Measurements from ENCODE around the gene CDCA3. TPM values are rescaled to one million over a fixed set of nuclear protein-coding genes. Genes with fewer than 3 reads are reported as not detected.

The CDCA3 gene
- 29.4 and 36.4 TPM in 2 replicates for total RNA-seq

GRCh38 chr12:6851153-6851920 is at the start of gene CDCA3:
Gene CDCA3, minus strand, starts transcription at chr12:6851286. Its CDS starts 334 bp downstream, at chr12:6850952.

GRCh38 chr12:6873094-6874014 is 22.3 kb upstream of the CDCA3 start, which contains the start of gene SPSB2:
Gene SPSB2, minus strand, starts transcription at chr12:6873303. Its CDS starts 402 bp downstream, at chr12:6872901.

GRCh38 chr12:6867413-6868210 is 16.5 kb upstream of the CDCA3 start, which contains the start of gene TPI1:
Gene TPI1, plus strand, starts transcription at chr12:6867531. Its CDS starts 36 bp downstream, at chr12:6867567.

GRCh38 chr12:6851921-6852650 is 1.0 kb upstream of the CDCA3 start, which contains the start of gene USP5:
Gene USP5, plus strand, starts transcription at chr12:6852150. Its CDS starts 30 bp downstream, at chr12:6852180.

DNA sequence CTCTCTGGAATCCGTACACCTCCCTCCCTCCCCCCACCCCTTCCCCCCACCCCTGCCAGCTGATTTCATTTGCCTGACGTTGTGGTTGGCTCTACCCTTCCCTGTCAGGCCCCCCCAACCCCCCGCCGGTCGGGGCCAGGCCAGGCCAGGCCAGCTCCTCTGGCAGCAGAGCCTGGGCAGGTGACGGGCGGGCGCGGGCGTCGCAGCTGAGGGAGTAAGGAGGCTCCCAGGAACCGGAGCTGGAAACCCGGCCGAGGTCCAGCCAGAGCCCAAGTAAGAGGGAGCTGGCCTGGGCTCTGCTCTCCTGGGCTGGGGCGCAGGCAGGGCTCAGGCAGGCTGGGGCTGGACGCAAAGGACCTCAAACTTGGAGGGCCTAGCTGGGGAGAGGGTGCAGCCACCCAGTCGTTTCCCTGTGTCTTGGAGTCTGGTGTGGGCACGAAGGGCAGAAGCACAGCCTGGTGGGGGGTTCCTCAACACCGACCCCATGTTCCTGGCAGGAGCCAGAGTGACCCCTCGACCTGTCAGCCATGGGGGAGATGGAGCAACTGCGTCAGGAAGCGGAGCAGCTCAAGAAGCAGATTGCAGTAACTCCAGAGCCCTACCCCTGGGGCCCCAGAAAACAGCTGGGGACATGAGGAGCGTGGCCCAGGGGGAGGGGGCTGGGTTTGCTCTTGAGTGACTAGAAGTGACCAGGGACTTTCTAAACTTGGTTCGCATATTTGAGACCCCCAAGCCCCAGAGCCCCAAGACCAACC is 10.1 kb downstream of the CDCA3 start, which contains the start of gene GNB3:
Gene GNB3 (plus strand): TSS at position 165 of the 755 bp plus-strand sequence. CDS start 363 bp downstream, at position 528.

GRCh38 chr12:6827982-6828780 is 22.9 kb downstream of the CDCA3 start, which contains the start of gene P3H3:
Gene P3H3, plus strand, starts transcription at chr12:6828407. Its CDS starts 34 bp downstream, at chr12:6828441.

GRCh38 chr12:6821591-6822425 is 29.3 kb downstream of the CDCA3 start, which contains the start of gene GPR162:
Gene GPR162, plus strand, starts transcription at chr12:6821821. Its CDS starts 2,078 bp downstream, at chr12:6823899.

Other genes starting within 250 kb of the CDCA3 start
- 165 and 208 TPM in 2 replicates for gene CHD4, start 243.9 kb downstream of the CDCA3 start, total RNA-seq
- not detected in 2 replicates for gene LPAR5, start 215.3 kb downstream of the CDCA3 start, total RNA-seq
- gene ACRBP, start 203.9 kb downstream of the CDCA3 start, total RNA-seq: 0.78 and 1.1 TPM in 2 replicates
- 13.5 and 21.7 TPM in 2 replicates for gene ING4, start 188.2 kb downstream of the CDCA3 start, total RNA-seq
- 16.9 and 17.8 TPM in 2 replicates for gene ZNF384, start 161.9 kb downstream of the CDCA3 start, total RNA-seq
- under 0.01 TPM in 1 of 2 replicates, not detected in the other for gene PIANP, start 150.5 kb downstream of the CDCA3 start, total RNA-seq
- gene COPS7A, start 127.2 kb downstream of the CDCA3 start, total RNA-seq: 97.4 TPM in 2 replicates
- gene MLF2, start 98.1 kb downstream of the CDCA3 start, total RNA-seq: 133 and 141 TPM in 2 replicates
- 62.9 and 72.0 TPM in 2 replicates for gene PTMS, start 84.9 kb downstream of the CDCA3 start, total RNA-seq
- gene LAG3, start 78.8 kb downstream of the CDCA3 start, total RNA-seq: not detected in 2 replicates
- under 0.01 and 0.73 TPM in 2 replicates for gene CD4, start 61.8 kb downstream of the CDCA3 start, total RNA-seq
- 0.73 and 1.2 TPM in 2 replicates for gene GPR162, start 29.5 kb downstream of the CDCA3 start, total RNA-seq
- gene P3H3, start 22.9 kb downstream of the CDCA3 start, total RNA-seq: 44.1 and 49.3 TPM in 2 replicates
- 1.1 and 2.2 TPM in 2 replicates for gene GNB3, start 10.4 kb downstream of the CDCA3 start, total RNA-seq
- 86.7 and 96.4 TPM in 2 replicates for gene USP5, start 864 bp upstream of the CDCA3 start, total RNA-seq
- gene TPI1, start 16.2 kb upstream of the CDCA3 start, total RNA-seq: 941 and 1,349 TPM in 2 replicates
- 4.0 and 4.9 TPM in 2 replicates for gene SPSB2, start 22.0 kb upstream of the CDCA3 start, total RNA-seq
- gene LRRC23, start 53.5 kb upstream of the CDCA3 start, total RNA-seq: 5.1 TPM in 2 replicates
- gene ENO2, start 63.3 kb upstream of the CDCA3 start, total RNA-seq: 6.6 and 9.0 TPM in 2 replicates
- gene ATN1, start 76.7 kb upstream of the CDCA3 start, total RNA-seq: 10.3 and 11.7 TPM in 2 replicates
- not detected in 2 replicates for gene RNU7-1, start 92.5 kb upstream of the CDCA3 start, total RNA-seq
- gene C12orf57, start 92.7 kb upstream of the CDCA3 start, total RNA-seq: 37.7 and 63.9 TPM in 2 replicates
- not detected in 2 replicates for gene PTPN6, start 100.1 kb upstream of the CDCA3 start, total RNA-seq
- gene PHB2, start 119.4 kb upstream of the CDCA3 start, total RNA-seq: 213 and 237 TPM in 2 replicates
- gene EMG1, start 119.6 kb upstream of the CDCA3 start, total RNA-seq: 44.5 and 46.1 TPM in 2 replicates
- gene LPCAT3, start 167.2 kb upstream of the CDCA3 start, total RNA-seq: 24.3 and 27.8 TPM in 2 replicates
- 43.2 and 191 TPM in 2 replicates for gene C1S, start 209.4 kb upstream of the CDCA3 start, total RNA-seq
- 30.1 and 155 TPM in 2 replicates for gene C1R, start 241.2 kb upstream of the CDCA3 start, total RNA-seq

Data from subcutaneous preadipocyte (primary cell).